ENCODE data around the gene RNF227.
"Not testable (repeated sequence)": the region's sequence is repeated elsewhere in the genome, so short reads cannot be mapped to it uniquely, and the experiment has no call there.

RNF227 gene

GRCh38 chr17:7887482-7888183, 28.5 kb downstream of the RNF227 start:
- peak; percentile 95 for DNase-seq

- no peak for DNase-seq
Measured at GRCh38 chr17:7887038-7887481, 29.0 kb downstream of the RNF227 start.

- peak; percentile 80 for DNase-seq
Measured at GRCh38 chr17:7886227-7887037, 29.7 kb downstream of the RNF227 start.

- DNase-seq, result no peak
Measured at GRCh38 chr17:7885367-7886226, 30.5 kb downstream of the RNF227 start.

- no peak for DNase-seq
Measured at GRCh38 chr17:7884581-7885366, 31.3 kb downstream of the RNF227 start.

- DNase-seq, result peak; percentile 20
Measured at GRCh38 chr17:7883781-7884386, 32.2 kb downstream of the RNF227 start.

GRCh38 chr17:7882629-7883028, 33.5 kb downstream of the RNF227 start:
- no peak for DNase-seq

- DNase-seq, result no peak
Measured at GRCh38 chr17:7882068-7882467, 34.0 kb downstream of the RNF227 start.

GRCh38 chr17:7881276-7882054, 34.6 kb downstream of the RNF227 start:
- no peak for DNase-seq

GRCh38 chr17:7880076-7880868, 35.8 kb downstream of the RNF227 start:
- DNase-seq, result no peak

- DNase-seq, result no peak
Measured at GRCh38 chr17:7878234-7878633, 37.9 kb downstream of the RNF227 start.

- DNase-seq, result no peak
Measured at GRCh38 chr17:7875804-7876370, 40.2 kb downstream of the RNF227 start.

GRCh38 chr17:7873051-7873450, 43.0 kb downstream of the RNF227 start:
- DNase-seq, result peak; percentile 15

- no peak for DNase-seq
Measured at GRCh38 chr17:7867881-7868329, 48.2 kb downstream of the RNF227 start.

- no peak for DNase-seq
Measured at GRCh38 chr17:7864995-7865650, 51.0 kb downstream of the RNF227 start.

GRCh38 chr17:7864384-7864783, 51.7 kb downstream of the RNF227 start:
- not testable (repeated sequence) for DNase-seq

All from NCI-H2227 treated with DMSO at 0.1 percent for 48 hours (cell line).